ENCODE measurements around the gene NCK2.
A peak's percentile ranks its signal among the peaks of the same experiment; 100 is the strongest.
"Not testable (repeated sequence)": the region's sequence is repeated elsewhere in the genome, so short reads cannot be mapped to it uniquely, and the experiment has no call there.

The NCK2 gene

DNA sequence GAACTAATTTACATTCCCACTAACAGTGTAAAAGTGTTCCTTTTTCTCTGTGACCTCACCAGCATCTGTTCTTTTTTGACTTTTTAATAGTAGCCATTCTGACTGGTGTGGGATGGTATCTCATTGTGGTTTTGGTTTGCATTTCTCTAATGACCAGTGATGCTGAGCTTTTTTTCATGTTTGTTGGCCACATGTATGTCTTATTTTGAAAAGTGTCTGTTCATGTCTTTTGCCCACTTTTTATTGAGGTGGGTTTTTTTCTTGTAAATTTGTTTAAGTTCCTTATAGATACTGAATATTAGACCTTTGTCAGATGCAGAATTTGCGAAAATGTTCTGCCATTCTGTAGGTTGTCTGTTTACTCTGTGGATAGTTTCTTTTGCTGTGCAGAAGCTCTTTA, 153.0 kb downstream of the NCK2 start:
- DNase-seq: not testable (repeated sequence)

DNA sequence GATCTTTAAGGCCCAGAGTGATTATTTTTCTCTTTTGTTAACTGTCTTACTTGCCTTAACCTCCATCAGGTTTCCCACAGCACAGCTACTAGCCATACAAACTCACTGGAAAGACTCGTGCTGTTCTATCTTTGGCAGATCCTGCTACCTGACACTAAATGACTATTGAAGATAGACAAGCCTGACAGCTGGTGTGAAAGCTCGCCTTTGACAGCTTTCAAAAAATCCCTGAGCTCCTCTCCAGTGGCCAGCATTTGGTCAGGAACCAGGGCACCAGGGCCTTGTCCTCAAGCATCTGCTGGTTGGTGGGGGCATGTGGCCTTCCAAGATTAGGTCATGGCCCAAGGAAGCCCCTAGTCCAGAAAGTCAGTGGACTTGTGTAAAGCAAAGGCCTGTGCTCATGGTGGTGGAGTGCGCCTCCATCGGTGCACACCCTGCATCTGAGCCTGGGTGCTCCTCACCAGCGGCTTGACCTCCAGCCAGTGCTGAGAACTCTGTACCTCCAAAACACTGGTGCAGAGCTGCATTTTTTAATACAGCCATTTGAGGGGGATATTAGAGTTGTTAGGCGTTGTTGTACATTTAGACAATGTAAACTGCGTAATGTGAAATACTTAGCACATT, 158.5 kb downstream of the NCK2 start:
- DNase-seq: no peak

DNA sequence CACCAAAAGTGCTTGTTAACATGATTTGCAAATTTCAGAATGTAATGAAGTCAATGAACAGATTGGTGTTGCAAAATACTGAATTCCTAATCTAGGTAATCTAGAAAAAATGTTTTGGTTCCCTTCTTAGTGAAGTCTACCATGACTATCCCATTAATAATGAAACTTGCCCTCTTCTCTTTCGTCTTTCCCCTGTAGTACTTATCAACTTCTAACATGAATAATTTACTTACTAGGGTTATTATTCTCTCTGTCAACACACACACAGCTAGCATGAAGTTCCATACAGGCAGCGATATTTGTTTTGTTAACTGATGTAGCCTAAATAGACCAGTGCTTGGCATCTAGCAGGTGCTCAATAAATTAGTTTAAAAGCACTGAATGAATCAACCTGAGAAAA, 160.2 kb downstream of the NCK2 start:
- no peak for DNase-seq

GRCh38 chr2:105906481-105906880, 161.8 kb downstream of the NCK2 start:
- no peak for DNase-seq

DNA sequence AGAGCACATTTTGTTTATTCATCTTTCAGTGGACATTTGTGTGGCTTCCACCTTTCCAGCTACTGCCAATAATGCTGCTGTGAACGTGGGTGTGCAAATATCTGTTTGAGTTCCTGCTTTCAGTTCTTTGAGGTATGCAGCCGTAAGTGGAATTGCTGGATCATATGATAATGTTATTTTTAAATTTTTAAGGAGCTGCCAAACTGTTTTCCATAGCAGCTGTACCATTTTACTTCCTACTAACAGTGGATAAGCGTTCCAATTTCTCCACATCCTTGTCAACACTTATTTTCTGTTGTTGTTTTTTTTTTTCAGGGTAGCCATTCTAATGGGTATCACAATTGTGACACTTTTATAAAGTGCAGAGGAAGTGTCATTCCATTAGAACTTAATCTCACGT, 162.5 kb downstream of the NCK2 start:
- DNase-seq: no peak

- DNase-seq: no peak
Observed at GRCh38 chr2:105909215-105909614, 164.5 kb downstream of the NCK2 start.

DNA sequence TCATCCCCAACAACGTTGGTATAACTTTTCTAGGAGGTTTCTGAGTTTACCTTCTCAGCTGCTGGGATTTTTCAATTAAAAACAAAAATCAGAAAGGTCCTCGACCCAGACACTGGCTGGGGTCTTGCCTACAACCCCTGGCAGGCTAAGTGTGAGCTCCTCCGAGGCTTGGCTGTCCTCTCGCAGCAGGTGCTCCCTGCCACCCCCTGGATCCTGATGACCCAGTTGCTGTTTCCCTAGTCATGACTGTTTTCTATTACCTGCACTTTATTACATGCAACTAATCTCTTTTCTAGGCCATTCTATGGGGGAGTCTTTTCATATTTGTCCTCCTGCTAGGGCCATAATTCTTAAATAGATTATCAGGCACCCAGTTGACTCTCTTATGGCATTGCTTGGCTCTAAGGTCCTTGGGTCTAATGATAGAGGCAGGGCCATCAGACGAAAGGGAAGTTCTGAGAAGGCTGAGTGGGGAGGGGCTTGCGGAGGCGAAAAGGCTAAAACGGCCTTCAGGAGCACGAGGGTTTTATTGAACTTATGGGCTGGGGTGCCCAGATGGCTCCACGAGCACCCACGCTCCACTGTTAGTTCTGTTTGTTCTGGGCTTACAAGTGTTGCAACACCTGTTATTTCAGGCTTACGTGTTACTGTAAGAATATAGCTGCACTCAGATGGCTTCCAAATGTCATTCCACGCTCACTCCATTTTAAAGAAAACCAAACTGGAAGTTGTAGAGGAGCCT, 166.0 kb downstream of the NCK2 start:
- no peak for DNase-seq

GRCh38 chr2:105911425-105911824, 166.7 kb downstream of the NCK2 start:
- DNase-seq: no peak

DNA sequence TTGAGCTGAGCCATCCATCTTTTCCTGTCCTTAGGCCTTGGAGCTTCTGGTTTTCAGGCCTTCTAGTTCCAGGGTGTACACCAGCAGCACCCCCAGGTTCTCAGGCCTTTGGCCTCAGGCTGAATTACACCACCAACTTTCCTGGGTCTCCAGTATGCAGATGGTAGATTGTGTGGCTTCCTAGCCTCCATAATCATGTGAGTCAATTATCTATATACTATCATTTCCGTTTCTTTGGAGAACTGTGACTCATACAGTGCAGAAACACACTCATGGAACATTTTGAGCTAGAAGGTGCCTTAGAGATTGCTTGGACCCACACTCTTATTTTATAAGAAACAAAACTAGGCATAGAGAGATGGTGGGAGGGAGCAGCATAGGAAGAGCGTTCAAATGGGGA, 167.4 kb downstream of the NCK2 start:
- no peak for DNase-seq

GRCh38 chr2:105915005-105915558, 170.4 kb downstream of the NCK2 start:
- no peak for DNase-seq

DNA sequence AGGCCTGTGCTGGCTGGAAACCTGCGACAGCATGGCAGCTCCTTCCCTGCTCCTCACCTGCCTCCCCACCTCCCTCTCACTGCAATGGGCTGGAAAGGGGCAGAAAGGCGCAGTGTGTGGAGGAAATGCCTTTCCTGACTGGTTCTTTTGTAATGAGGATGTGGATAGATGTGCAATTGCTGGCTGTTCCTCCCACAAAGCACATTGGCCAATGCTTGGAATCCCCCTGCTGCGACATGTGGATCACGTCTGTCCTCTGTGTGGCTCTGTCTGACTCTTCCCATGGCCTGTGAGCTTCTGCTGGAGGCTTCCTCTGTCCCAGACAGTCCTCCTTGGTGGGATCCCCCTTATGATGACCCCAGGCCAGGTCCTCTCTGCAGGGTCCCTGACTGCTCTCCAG, 172.5 kb downstream of the NCK2 start:
- DNase-seq: no peak

DNA sequence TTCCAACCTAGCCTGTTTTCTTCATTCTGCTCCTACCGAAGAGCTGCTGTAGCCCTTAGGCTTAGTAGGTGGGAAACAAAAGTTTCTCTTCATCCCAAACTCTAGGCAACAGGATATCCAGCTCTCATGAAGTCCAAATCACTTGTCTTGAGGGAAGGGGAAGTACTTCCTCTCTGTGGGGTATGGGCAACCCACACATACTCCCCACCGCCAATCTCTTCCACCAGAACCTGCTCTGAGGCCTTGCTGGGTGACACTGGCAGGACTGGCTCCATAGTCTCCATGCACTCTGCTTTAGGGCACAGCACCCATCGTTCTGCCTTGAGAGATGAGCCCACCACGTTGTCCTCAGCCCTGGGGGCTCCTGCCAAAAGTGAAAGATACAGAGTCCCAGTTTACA, 173.0 kb downstream of the NCK2 start:
- no peak for DNase-seq

DNA sequence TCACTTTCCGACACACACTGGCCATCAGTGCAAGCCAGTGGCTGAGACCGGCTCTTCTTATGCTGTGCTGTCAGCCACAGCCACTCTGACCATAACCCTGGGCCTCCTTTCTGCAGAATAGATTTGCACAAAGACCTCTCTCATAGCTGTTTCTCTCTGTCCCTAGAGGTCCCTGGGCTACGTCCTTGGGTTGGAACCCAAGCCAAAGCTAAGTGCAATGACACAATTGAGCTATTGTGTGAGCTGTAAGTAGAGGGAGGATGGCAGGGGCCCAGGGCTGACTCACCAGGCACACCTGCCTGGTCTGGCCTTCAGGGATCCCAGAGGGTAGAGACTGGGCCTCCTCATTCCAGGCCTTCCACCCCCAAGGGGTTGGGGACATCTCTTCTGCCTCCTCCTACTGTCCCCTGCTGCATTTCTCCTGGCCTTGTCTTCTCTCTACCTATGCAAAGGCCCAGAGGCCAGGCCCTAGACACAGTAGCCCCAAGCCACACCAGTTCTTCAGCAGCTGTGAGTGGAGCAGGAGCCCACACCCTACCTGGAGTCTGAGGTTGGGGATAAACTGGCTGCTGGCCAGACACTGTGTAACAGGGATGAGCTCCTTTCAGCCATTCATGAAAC, 174.6 kb downstream of the NCK2 start:
- DNase-seq: no peak

DNA sequence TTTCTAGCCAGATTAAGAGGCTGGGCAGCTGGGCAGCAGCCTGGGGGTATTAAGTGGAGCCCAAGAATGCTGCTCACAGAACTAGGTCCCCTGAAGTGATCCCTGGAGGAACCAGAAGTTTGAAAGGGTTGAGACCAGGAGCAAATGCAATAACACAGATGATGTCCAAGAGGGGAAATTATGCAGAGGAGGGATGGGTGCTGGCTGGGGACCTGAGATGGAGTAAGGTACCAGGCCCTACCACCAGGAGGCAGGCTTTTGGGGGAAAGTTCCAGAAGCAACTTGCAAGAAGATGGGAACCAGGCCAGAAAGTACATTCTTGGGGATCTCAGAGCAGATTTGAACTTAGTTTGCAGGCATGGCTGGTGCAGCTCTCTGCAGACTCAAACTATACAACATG, 175.1 kb downstream of the NCK2 start:
- DNase-seq: peak; percentile 62

DNA sequence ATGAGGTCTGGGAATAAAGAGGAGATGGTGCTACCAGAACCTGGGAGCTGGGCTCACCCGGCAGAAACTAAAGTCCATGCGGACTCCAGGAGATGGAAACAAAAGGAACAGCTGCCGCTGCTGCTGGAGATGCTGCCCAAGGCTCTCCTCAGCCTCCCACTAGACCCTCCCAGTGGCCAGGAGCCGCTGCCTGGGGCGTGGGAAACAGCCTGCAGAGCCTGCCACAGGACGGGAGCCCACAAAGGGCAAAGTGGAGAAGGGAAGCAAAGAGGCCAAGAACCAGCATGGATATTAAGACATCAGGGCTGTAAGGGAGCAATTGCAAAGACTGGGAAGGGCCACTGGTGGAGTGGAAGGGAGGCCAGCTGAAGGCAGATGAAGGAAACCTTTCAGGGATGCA, 179.6 kb downstream of the NCK2 start:
- no peak for DNase-seq

DNA sequence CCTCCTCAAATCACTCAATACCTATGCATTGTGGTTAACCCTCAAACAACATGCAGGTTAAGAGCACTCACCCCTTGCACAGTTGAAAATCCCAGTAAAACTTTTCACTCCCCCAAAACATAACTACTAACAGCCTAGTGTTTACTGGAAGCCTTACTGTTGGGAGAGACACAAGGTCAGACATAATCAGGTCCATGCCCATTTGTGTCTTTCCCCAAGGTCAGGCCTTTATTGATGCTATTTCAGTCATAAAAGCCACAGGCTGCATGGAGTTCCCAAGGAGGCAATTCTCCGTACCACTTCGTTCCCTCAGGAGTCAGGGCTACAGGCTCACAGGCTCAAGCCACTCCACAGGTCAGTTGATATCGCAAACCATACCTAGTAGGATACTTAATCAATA, 180.2 kb downstream of the NCK2 start:
- no peak for DNase-seq

DNA sequence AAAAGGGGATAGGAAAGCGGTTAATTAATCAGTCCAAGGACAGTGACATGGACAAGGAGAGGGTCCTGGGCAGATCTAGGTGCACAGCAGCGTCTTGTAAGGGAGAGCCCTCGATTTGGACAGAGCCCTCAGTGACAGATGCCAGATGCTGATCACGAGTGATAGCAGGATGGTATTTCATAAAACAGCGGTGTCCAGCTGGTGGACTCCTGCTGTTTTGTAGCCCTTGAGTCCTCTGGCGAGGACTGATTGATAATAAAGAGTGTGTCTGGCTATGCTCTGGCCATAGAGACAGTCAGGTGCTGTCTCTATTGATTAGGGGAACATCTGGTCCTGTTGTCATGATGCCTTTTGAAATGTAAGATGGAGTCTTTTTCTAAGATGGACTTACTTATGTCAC, 180.7 kb downstream of the NCK2 start:
- no peak for DNase-seq

DNA sequence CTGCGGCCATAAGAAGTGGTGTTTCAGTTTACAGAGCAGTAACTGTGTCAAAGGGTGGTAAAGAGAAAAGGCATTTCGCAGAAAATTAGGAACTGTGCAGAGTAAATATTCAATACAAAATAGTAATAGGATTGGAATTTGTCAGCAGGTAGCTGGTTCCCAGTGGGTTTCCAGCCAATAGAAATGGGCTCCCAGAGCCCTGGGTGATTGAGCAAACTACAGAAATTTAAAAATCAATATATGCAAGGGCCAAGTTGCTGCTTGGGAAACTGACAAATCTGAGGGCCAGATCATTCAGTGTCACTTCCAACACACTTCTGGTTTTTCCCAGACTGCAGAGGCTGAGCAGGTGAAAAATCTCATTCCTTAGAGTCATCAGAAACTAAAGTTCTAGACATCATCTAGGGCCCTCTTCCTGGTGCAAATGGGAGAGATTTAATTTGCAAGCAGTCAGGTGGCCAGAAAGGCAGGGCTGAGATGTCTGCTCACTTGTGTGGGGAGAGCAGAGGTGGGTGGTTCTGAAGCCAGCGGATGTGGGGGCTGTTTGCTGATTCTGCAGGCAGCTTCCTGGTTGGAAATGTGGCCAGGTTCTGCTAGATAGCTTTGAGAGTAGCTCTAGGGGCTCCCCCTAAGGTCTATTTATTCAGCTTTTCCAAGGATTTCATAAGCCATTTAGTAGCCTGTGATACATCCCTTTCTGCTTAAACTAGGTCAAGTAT, 182.4 kb downstream of the NCK2 start:
- DNase-seq: peak; percentile 49

- no peak for DNase-seq
Observed at GRCh38 chr2:105928086-105928485, 183.4 kb downstream of the NCK2 start.

DNA sequence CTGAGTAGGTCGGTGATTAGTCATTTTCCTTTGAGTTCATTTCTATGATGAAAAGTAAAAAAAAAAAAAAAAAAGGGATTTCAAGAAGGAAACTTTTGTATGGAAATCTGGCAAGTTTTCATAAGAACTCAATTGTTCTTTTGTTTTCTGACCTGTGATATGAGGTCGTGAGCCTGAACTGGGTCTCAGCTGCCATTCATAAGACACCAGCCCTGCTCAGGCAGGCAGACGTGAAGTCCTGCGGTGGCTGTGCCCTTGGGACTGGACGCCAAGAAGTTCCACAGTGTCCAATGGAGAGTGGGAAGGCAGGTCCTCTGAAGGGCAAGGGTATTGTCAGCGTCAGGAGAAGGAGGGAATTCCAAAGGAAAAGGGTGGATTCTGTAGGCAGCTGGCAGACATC, 183.9 kb downstream of the NCK2 start:
- DNase-seq: no peak

DNA sequence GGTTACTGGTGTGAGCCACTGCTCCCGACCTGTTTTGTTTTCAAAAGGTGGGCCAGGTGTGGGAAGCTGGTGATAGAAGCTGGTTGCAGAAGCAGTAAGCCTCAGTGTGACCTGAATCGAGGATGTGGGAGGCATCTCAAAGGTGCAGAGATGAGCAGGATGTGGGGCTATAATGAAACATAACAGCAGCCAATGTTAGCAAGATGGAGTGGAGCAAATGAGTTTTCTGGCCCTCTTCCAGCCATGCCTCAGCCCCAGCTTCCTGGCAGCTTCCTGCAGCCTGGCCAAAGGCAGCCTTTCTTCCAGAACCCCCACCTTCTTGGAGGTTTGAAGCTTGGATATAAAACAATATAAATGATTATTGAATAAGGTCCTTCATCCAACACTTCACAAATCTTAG, 184.8 kb downstream of the NCK2 start:
- peak; percentile 43 for DNase-seq

GRCh38 chr2:105932582-105932981, 187.9 kb downstream of the NCK2 start:
- DNase-seq: no peak

- no peak for DNase-seq
Observed at GRCh38 chr2:105933906-105934305, 189.2 kb downstream of the NCK2 start.

- peak; percentile 48 for DNase-seq
Observed at GRCh38 chr2:105934467-105934866, 189.8 kb downstream of the NCK2 start.
